ENCODE results near the gene LOXL1.
A peak's percentile ranks its signal among the peaks of the same experiment; 100 is the strongest.

GRCh38 chr15:73950831-73951561, 24.7 kb downstream of the LOXL1 start:
- TF ChIP-seq CTCF (conservative IDR thresholded peaks at IDR 0.05; ENCODE audit: low read depth, low read length) (peak; percentile 96), POLR2A (IDR thresholded peaks at IDR 0.05; ENCODE audit: low read depth, low read length) (no peak), ELK1 (IDR thresholded peaks at IDR 0.05; ENCODE audit: borderline replicate concordance, low read depth, low read length) (no peak), RFX5 (IDR thresholded peaks at IDR 0.05; ENCODE audit: low read depth, low read length) (peak; percentile 50; the same call in 1 of the 2 replicates), MXI1 (IDR thresholded peaks at IDR 0.05; ENCODE audit: borderline replicate concordance, low read depth, low read length) (peak; percentile 78; the same call in 1 of the 2 replicates), RCOR1 (IDR thresholded peaks at IDR 0.05; ENCODE audit: insufficient replicate concordance, low read length) (peak; percentile 67)
